HG03575 (cell line): ENCODE results near the gene MCF2L.

Experiments used
- ATAC-seq: cut with Tn5 transposase; IDR thresholded peaks from one replicate; pipeline ENCODE4 v1.9.1; 2021; ENCODE audit not compliant: unreplicated experiment, insufficient number of reproducible peaks, low FRiP score; ENCODE audit errors: extremely low read depth

Gene MCF2L

GRCh38 chr13:113143466-113144254 is 174.6 kb downstream of the MCF2L start:
- ATAC-seq = no peak

GRCh38 chr13:113144255-113144629 is 175.2 kb downstream of the MCF2L start:
- ATAC-seq = no peak

GRCh38 chr13:113145496-113145895 is 176.5 kb downstream of the MCF2L start:
- no peak for ATAC-seq

GRCh38 chr13:113145911-113146598 is 177.0 kb downstream of the MCF2L start:
- no peak for ATAC-seq

- ATAC-seq = no peak
Measured at GRCh38 chr13:113146750-113147149, 177.7 kb downstream of the MCF2L start.

GRCh38 chr13:113147206-113147605 is 178.2 kb downstream of the MCF2L start:
- ATAC-seq = no peak

GRCh38 chr13:113148407-113148806 is 179.4 kb downstream of the MCF2L start:
- ATAC-seq = no peak

GRCh38 chr13:113148940-113149503 is 180.0 kb downstream of the MCF2L start:
- ATAC-seq = no peak
